Large intestine (tissue), 12 donors: Measurements from ENCODE around the gene RFC5. TPM values are rescaled to one million over a fixed set of nuclear protein-coding genes. Genes with fewer than 3 reads are reported as not detected.
A peak's percentile ranks its signal among the peaks of the same experiment; 100 is the strongest.

Experiments used
- DNase-seq, 2 donors: peaks; one replicate each; pipeline versions ENCODE4 v3.0.0 to v3.0.0-alpha.2; 2013
- H3K27ac ChIP-seq: one replicate; pipeline ENCODE4 v1.5.1; 2013; ENCODE audit warnings: low read length
- H3K27me3 ChIP-seq: 2 replicates; pipeline ENCODE4 v1.6.1; 2013; ENCODE audit warnings: low read length; ENCODE audit not compliant: control insufficient read depth, insufficient read depth
- H3K36me3 ChIP-seq: 2 replicates; pipeline ENCODE4 v1.6.1; 2013; ENCODE audit warnings: low read length; ENCODE audit not compliant: control insufficient read depth, insufficient read depth
- H3K4me1 ChIP-seq: one replicate; pipeline ENCODE4 v1.6.1; 2013; ENCODE audit warnings: low read length; ENCODE audit not compliant: control insufficient read depth, insufficient read depth
- H3K4me3 ChIP-seq: one replicate; pipeline ENCODE4 v1.5.1; 2013; ENCODE audit warnings: low read length
- H3K9me3 ChIP-seq: one replicate; pipeline ENCODE4 v1.6.1; 2013; ENCODE audit warnings: mild to moderate bottlenecking, low read depth, low read length, moderate library complexity; ENCODE audit not compliant: control insufficient read depth
- WGBS: methylation state at CpG from one replicate; pipeline ENCODE4 v1.1.5; 2013; ENCODE audit warnings: low lambda C conversion rate; ENCODE audit not compliant: insufficient coverage; 5-methylcytosine and 5-hydroxymethylcytosine counted together
- long read RNA-seq, 11 donors: transcript quantifications; one replicate each; lab custom pipeline, GENCODE V29; 2026
- polyA plus RNA-seq: library from polyadenylated mRNA; unstranded; fragments of 120-200 nt; gene quantifications from one replicate; pipeline ENCODE4 v1.2.1, GENCODE V29; 2013

Gene RFC5, protein sequence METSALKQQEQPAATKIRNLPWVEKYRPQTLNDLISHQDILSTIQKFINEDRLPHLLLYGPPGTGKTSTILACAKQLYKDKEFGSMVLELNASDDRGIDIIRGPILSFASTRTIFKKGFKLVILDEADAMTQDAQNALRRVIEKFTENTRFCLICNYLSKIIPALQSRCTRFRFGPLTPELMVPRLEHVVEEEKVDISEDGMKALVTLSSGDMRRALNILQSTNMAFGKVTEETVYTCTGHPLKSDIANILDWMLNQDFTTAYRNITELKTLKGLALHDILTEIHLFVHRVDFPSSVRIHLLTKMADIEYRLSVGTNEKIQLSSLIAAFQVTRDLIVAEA
- 22.2 TPM for polyA plus RNA-seq
- long read RNA-seq, donor 1, partial matches to known transcripts: 0 of 12 reads
- long read RNA-seq, donor 1, other reads (novel, unspliced or antisense): 8 of 12 reads
- long read RNA-seq, donor 2, transcript RFC5-204 (11 exons, 1,655 nt): major isoform, 7 of 39 reads
- long read RNA-seq, donor 2, partial matches to known transcripts: 0 of 39 reads
- long read RNA-seq, donor 2, other reads (novel, unspliced or antisense): 31 of 39 reads
- long read RNA-seq, donor 3: 0 reads
- long read RNA-seq, donor 4: 0 reads
- long read RNA-seq, donor 5: 0 reads
- long read RNA-seq, donor 6, partial matches to known transcripts: 0 of 4 reads
- long read RNA-seq, donor 6, other reads (novel, unspliced or antisense): 0 of 4 reads
- long read RNA-seq, donor 7, partial matches to known transcripts: 0 of 4 reads
- long read RNA-seq, donor 7, other reads (novel, unspliced or antisense): 0 of 4 reads
- long read RNA-seq, donor 8, partial matches to known transcripts: 8 of 31 reads
- long read RNA-seq, donor 8, other reads (novel, unspliced or antisense): 19 of 31 reads
- long read RNA-seq, donor 9, partial matches to known transcripts: 6 of 10 reads
- long read RNA-seq, donor 9, other reads (novel, unspliced or antisense): 0 of 10 reads
- long read RNA-seq, donor 10, transcript RFC5-204 (11 exons, 1,655 nt): major isoform, 5 of 5 reads
- long read RNA-seq, donor 10, partial matches to known transcripts: 0 of 5 reads
- long read RNA-seq, donor 10, other reads (novel, unspliced or antisense): 0 of 5 reads
- long read RNA-seq, donor 11, partial matches to known transcripts: 0 of 4 reads
- long read RNA-seq, donor 11, other reads (novel, unspliced or antisense): 0 of 4 reads

DNA sequence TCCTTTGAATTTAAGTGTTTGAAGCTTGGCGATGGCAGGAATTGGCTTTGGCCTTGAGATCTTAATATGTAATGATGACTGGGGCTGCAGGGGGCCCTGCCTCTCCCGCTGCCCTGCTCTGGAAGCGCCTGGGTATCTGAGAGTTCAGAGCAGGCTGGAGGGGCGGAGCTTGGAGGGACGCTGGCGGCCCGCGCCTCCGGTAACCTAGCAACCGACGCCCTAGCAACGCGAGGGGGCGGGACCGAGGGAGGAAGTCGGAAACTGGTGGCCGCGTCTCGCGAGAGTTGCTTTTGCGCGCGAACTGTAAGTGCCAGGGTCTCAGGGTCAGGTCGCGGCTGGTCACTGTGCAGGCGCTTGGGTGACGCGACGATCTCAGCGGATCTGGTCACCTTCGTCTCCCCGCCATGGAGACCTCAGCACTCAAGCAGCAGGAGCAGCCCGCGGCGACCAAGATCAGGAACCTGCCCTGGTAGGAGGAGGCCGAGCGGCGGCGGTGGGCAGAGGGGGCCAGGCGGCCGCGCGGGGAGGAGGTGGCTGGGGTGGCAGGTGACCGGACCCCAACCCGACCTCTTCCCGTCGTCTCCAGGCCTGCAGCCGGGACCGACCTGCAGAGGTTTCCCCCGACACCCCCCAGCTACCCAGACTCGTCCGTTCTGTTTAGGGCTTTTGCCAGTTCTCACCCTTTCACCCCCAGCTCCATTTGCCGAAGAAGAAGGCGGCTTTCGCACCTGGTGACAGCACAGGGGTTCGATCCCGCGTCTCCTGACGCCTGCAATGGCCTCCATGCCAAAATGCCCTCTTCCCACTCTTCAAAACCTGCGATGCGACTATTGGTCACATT lies at the start of gene RFC5:
Gene RFC5 (plus strand): TSS at position 280 of the 841 bp plus-strand sequence. CDS start 125 bp downstream, at position 405.
- H3K36me3 ChIP-seq: peaks cover 21% of the 10 kb centered on the region
- no peak within 1 kb of the TSS for H3K27ac ChIP-seq
- H3K9me3 ChIP-seq: no peaks in the 10 kb centered on the region
- H3K27me3 ChIP-seq: no peaks in the 10 kb centered on the region
- peak within 1 kb of the TSS; percentile 82 for H3K4me3 ChIP-seq
- no CpG with 5 or more reads among the region's 61 CpGs for WGBS
- peak; percentile 96 to 97 for DNase-seq
- no peaks in the 10 kb centered on the region for H3K4me1 ChIP-seq

DNA sequence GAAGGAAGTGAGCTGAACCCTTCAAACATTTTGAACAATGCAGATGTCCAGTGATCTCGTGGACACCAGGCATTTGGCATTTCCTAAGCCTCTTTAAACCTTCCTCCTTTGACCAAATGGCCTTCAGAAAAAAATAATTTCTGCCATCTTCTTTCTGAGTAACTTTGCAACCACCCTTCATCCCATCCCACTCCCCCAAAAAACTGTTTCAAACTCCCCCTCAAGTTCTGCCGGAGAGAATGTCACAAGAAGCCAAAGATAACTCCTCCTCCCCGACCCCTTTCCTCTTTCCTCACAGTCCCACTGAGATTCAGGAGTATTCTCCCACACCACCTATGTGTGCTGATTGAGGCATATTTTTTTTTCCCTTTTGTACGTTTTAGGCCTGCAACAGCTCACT lies 49.5 kb upstream of the RFC5 start:
- Histone ChIP-seq H3K9me3 (no peaks in the 10 kb centered on the region), H3K27me3 (peaks cover 40% of the 10 kb centered on the region), H3K4me3 (no peak overlapping the region), H3K27ac (no peak overlapping the region), H3K4me1 (no peaks in the 10 kb centered on the region), H3K36me3 (no peaks in the 10 kb centered on the region)
- 20% methylated on average over 1 of the region's 4 CpGs for WGBS
- DNase-seq: no peak

DNA sequence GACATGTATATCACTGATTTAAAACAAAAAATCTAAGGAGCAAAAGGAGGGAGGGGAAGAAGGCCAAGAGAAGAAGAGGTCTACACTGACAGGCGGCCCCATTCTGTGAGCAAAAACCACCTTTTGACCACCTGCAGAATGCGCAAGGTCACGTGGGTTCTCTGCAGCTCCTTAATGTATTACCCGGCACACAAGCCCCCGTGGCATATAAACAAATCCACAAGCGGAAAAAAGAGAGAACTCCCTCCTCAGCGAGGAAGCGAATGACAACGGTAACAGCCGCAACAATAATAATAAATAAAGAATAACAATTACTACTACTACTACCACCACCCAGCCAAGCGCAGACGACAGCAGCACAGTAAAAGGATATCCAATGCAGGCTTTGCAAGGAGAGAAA lies 49.0 kb upstream of the RFC5 start:
- no peak for DNase-seq
- Histone ChIP-seq H3K27me3 (peaks cover 40% of the 10 kb centered on the region), H3K4me3 (no peak overlapping the region), H3K9me3 (no peaks in the 10 kb centered on the region), H3K27ac (no peak overlapping the region), H3K36me3 (no peaks in the 10 kb centered on the region), H3K4me1 (no peaks in the 10 kb centered on the region)
- WGBS: no CpG with 5 or more reads among the region's 12 CpGs

DNA sequence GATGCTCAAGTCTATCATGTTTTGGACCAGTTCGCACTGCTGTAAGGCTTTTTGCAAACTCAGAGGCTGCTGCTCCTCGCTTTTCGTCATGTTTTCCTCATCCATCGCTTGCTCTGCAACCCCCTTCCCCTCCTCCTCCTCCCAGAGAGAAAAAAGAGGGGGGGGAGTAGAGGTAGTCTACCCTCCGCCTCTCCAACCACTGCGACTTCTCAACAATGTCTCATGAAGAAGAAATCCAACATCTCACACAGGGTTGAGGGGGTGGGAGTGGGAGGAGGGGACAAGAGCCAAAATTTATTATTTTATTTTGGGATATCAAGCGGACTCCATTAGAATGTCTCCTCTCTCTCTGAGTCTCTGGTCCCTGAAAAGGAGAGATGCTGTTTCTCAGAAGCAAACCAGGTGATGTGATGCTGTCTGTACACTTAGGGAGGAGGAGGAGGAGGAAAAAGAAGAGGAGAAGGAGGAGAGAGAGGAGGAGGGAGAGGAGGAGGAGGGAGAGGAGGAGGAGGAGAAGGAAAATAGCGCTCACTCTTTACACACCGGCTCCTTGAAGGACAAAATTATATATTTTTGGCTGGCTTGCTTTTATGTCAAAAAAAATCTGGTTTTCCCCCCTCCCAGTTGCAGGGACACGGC lies 48.2 kb upstream of the RFC5 start:
- Histone ChIP-seq H3K36me3 (no peaks in the 10 kb centered on the region), H3K4me3 (peak overlapping the region; percentile 38), H3K4me1 (no peaks in the 10 kb centered on the region), H3K27me3 (peaks cover 40% of the 10 kb centered on the region), H3K9me3 (no peaks in the 10 kb centered on the region), H3K27ac (no peak overlapping the region)
- no peak for DNase-seq
- no CpG with 5 or more reads among the region's 10 CpGs for WGBS

DNA sequence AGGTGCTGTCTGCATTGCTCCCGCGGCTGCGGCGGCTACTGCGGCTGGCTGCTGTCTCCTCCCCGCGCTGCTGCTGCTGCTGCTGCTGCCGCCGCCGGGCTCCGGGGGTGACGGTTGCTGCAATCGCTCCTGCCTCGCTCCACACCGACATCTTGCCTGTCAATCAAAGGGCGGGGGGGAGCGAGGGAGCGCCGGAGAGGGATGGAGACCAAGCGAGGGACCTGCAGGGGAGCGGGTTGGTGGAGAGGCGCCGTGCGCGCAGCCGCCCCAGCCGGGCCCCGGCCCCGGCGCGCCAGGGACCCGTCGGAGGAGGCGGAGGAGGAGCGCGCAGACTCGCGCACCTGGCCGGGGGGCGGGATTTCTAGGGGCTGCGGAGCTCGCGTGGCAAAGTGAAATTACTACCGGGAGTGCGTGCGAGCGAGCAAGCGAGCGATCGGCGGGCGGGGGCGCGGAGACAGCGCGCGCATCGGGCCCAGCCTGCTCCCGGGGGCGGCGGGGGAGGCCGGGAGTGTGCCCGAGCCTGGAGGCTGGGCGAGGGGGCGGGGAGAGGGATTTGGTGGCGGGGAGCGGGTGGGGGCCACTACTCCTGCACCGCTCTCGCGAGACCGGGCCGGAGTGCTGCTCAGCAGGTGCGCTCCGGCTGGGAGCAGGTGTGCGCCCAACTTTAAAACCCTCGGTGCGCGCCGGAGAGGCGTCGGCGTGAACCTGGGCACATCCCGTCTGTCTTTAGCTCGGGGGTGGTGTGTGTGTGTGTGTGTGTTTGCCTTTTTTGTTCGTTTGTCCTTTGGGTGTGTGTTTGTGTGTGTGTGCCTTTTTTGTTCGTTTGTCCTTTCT lies 47.5 kb upstream of the RFC5 start, which contains the start of gene KSR2:
Gene KSR2 (minus strand): TSS at position 165 of the 834 bp plus-strand sequence. CDS start 735 bp downstream, outside the sequence.
- Histone ChIP-seq H3K27me3 (peaks cover 40% of the 10 kb centered on the region), H3K4me1 (no peaks in the 10 kb centered on the region), H3K36me3 (no peaks in the 10 kb centered on the region), H3K4me3 (peak within 1 kb of the TSS; percentile 38), H3K9me3 (no peaks in the 10 kb centered on the region), H3K27ac (peak within 1 kb of the TSS; percentile 29)
- DNase-seq: peak; percentile 65 to 89
- WGBS: no CpG with 5 or more reads among the region's 86 CpGs

DNA sequence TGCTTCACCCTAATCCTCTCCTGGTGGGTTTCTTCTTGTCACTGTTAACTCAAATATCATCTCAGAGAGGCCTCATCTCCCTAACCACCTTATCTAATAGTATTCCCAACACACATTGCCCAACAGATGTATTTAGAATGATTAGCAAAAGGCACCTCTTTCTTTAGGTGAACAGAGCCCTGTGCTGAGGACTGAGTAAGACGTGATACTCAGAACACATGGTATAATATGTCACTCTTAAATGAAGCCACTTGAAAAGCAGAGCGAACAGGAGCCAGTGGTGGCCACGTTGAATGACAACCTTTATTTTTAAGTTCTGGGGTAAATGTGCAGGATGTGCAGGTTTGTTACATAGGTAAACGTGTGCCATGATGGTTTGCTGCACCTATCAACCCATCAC lies 46.2 kb upstream of the RFC5 start:
- WGBS: no CpG with 5 or more reads among the region's 4 CpGs

DNA sequence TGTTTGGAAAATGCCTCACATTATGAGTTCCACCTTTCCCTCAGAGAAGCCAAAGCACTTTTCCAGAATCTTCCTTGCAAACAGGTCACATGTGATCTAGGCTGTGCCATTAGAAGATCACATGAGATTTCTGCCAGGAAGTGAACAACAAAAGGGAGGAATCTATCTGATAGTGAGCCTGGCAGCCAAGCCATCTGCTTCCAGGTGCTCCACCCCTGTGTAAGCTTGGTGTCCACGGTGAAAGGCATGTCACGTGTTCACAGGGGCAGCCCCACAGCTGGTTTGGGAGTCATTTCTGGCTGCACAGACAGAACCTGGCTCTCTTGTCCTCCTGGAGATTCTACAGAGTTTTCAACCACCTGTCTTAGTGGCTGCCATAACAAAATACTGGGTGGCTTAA lies 44.2 kb upstream of the RFC5 start:
- DNase-seq: peak in 1 of 2 donors; percentile 23
- peaks cover 24% of the 10 kb centered on the region for H3K27me3 ChIP-seq
- H3K4me1 ChIP-seq: no peaks in the 10 kb centered on the region
- no peak overlapping the region for H3K4me3 ChIP-seq
- H3K27ac ChIP-seq: no peak overlapping the region
- H3K36me3 ChIP-seq: no peaks in the 10 kb centered on the region
- no CpG with 5 or more reads among the region's 2 CpGs for WGBS
- H3K9me3 ChIP-seq: no peaks in the 10 kb centered on the region

More for the DNA sequence above, 46.2 kb upstream of the RFC5 start:
- no peaks in the 10 kb centered on the region for H3K9me3 ChIP-seq
- H3K27me3 ChIP-seq: peaks cover 37% of the 10 kb centered on the region
- no peaks in the 10 kb centered on the region for H3K4me1 ChIP-seq
- no peak for DNase-seq
- H3K27ac ChIP-seq: no peak overlapping the region
- no peaks in the 10 kb centered on the region for H3K36me3 ChIP-seq
- no peak overlapping the region for H3K4me3 ChIP-seq

DNA sequence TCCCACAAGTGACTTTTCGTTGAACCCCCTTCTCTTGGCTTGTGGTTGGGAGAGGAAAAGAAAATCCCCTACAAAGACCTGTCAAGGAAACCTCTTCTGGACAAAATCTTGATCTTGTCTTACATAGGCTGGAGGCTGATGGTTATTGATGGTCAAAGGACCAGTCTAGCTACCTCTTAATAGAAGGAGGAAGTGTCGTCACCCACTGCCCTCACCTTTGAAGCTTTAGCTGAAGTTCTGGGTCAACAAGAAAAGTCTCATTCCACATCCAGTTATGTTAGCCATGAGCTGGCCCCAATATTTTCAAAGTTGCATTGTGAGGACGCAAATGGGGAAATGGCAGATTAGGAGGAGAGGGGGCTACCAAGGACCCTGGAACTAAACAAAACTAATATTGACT lies 41.5 kb upstream of the RFC5 start:
- Histone ChIP-seq H3K27me3 (peaks cover 2% of the 10 kb centered on the region), H3K9me3 (no peaks in the 10 kb centered on the region), H3K4me3 (no peak overlapping the region), H3K27ac (no peak overlapping the region), H3K36me3 (no peaks in the 10 kb centered on the region), H3K4me1 (no peaks in the 10 kb centered on the region)
- no CpG with 5 or more reads among the region's 3 CpGs for WGBS
- DNase-seq: no peak
